Brain microvascular endothelial cell (primary cell): ENCODE results near the gene EFNA5.
"Not testable (repeated sequence)": the region's sequence is repeated elsewhere in the genome, so short reads cannot be mapped to it uniquely, and the experiment has no call there.

Experiments used
- DNase-seq: peaks from one replicate; pipeline ENCODE4 v3.0.0-alpha.2; 2020
- H3K27ac ChIP-seq: fragments of 250-450 bp; sonication (Bioruptor Pico); 2 replicates; pipeline ENCODE4 v1.5.1; 2020; ENCODE audit warnings: mild to moderate bottlenecking, moderate library complexity
- H3K27me3 ChIP-seq: fragments of 250-450 bp; sonication (Bioruptor Pico); replicated peaks from 2 replicates; pipeline ENCODE4 v1.5.1; 2020; ENCODE audit warnings: mild to moderate bottlenecking
- H3K36me3 ChIP-seq: fragments of 250-450 bp; sonication (Bioruptor Pico); replicated peaks from 2 replicates; pipeline ENCODE4 v1.5.1; 2020; ENCODE audit warnings: mild to moderate bottlenecking
- H3K4me3 ChIP-seq: 2 replicates; pipeline ENCODE4 v1.5.1; 2011; ENCODE audit warnings: low read depth, mild to moderate bottlenecking, control low read depth, low read length, moderate library complexity
- CTCF ChIP-seq: IDR thresholded peaks from 2 replicates; pipeline ENCODE4 v1.5.1; 2011; ENCODE audit warnings: low read depth, mild to moderate bottlenecking, moderate library complexity, low read length, control low read depth, inconsistent platforms; ENCODE audit errors: missing control alignments
- in situ Hi-C: cut with HindIII; loops from 2 replicates; pipeline ENCODE4 v1.10.0; 2017; ENCODE audit warnings: low sequenced_read_pairs, low pct_ligation_motif_present

The EFNA5 gene

GRCh38 chr5:107442452-107442851, 228.3 kb downstream of the EFNA5 start:
- H3K36me3 ChIP-seq: no peaks in the 10 kb centered on the region
- no peak overlapping the region for H3K27ac ChIP-seq
- DNase-seq: no peak
- no peak overlapping the region for H3K4me3 ChIP-seq
- in situ Hi-C loops: no loop called here
- no peaks in the 10 kb centered on the region for H3K27me3 ChIP-seq
- TF ChIP-seq CTCF: no peak

GRCh38 chr5:107439832-107440231, 230.9 kb downstream of the EFNA5 start:
- Histone ChIP-seq H3K36me3 (no peaks in the 10 kb centered on the region), H3K27me3 (no peaks in the 10 kb centered on the region), H3K27ac (no peak overlapping the region), H3K4me3 (no peak overlapping the region)
- in situ Hi-C loops: no loop called here
- no peak for TF ChIP-seq CTCF
- no peak for DNase-seq

- Histone ChIP-seq H3K36me3 (no peaks in the 10 kb centered on the region), H3K27me3 (no peaks in the 10 kb centered on the region), H3K4me3 (no peak overlapping the region), H3K27ac (no peak overlapping the region)
- TF ChIP-seq CTCF: no peak
- no peak for DNase-seq
- in situ Hi-C loops: no loop called here
These were observed 232.7 kb downstream of the EFNA5 start for GRCh38 chr5:107437986-107438510.

- H3K36me3 ChIP-seq: no peaks in the 10 kb centered on the region
- in situ Hi-C loops: no loop called here
- H3K4me3 ChIP-seq: no peak overlapping the region
- no peak for DNase-seq
- TF ChIP-seq CTCF: no peak
- H3K27ac ChIP-seq: no peak overlapping the region
- H3K27me3 ChIP-seq: no peaks in the 10 kb centered on the region
These were observed 233.6 kb downstream of the EFNA5 start for GRCh38 chr5:107437154-107437553.

- TF ChIP-seq CTCF: no peak
- H3K27ac ChIP-seq: no peak overlapping the region
- H3K27me3 ChIP-seq: no peaks in the 10 kb centered on the region
- no peaks in the 10 kb centered on the region for H3K36me3 ChIP-seq
- no peak overlapping the region for H3K4me3 ChIP-seq
- no peak for DNase-seq
- in situ Hi-C loops: no loop called here
These were observed 234.5 kb downstream of the EFNA5 start for GRCh38 chr5:107436201-107436600.

- Histone ChIP-seq H3K27me3 (no peaks in the 10 kb centered on the region), H3K27ac (no peak overlapping the region), H3K4me3 (no peak overlapping the region), H3K36me3 (no peaks in the 10 kb centered on the region)
- no peak for DNase-seq
- in situ Hi-C loops: no loop called here
- TF ChIP-seq CTCF: no peak
These were observed 235.7 kb downstream of the EFNA5 start for GRCh38 chr5:107435061-107435460.

- H3K4me3 ChIP-seq, H3K36me3 ChIP-seq, H3K27ac ChIP-seq, DNase-seq, in situ Hi-C loops, H3K27me3 ChIP-seq: not testable (repeated sequence)
These were observed 237.1 kb downstream of the EFNA5 start for GRCh38 chr5:107433646-107434045.
